Activated CD8-positive, alpha-beta memory T cell treated with anti-CD3 and anti-CD28 coated beads, Interleukin-2, amount 50 U/mL, for 24 hours (primary cell): ENCODE measurements around the gene KCNN3.

Source experiments
- DNase-seq: peaks from one replicate; pipeline ENCODE4 v3.0.0-alpha.2; 2020; ENCODE audit errors: extremely low read depth

The KCNN3 gene

DNA sequence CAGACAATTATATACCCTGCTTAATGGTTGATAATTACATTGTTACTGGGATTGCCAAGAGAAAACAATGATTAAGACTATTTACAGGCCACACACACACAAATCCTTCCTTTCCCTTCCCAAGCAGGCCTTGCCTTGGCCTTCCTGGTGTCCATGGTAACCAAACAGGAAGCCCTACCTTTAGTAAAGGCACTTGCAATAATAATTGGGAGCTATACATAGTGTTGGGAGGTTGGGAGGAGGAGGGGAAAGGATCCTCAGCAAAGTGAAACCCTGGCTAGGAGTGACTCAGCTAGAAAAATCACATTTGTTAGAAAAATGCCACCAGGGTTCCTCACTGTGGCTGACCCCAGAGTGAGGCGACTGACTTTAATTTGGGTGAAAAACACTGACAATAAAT, 139.8 kb downstream of the KCNN3 start:
- DNase-seq = no peak

DNA sequence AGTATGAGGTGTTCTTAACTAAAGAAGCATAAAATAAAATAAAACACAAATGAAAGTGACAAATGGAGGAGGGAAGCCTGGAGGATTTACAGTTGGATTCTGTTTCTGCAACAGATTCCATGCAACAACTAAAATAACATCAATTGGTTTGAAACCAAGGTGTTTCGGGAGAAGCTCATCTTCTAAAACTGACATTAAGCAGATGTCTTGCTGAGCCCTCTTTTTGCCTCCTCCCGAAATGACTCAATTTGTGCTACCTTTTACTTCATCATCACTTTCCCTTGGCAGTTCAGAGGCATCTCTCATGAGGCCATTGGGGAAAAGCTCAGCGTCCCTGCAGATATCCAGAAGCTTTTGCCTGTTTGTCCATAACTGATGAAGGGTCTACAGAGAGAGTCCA, 140.5 kb downstream of the KCNN3 start:
- DNase-seq = no peak

DNA sequence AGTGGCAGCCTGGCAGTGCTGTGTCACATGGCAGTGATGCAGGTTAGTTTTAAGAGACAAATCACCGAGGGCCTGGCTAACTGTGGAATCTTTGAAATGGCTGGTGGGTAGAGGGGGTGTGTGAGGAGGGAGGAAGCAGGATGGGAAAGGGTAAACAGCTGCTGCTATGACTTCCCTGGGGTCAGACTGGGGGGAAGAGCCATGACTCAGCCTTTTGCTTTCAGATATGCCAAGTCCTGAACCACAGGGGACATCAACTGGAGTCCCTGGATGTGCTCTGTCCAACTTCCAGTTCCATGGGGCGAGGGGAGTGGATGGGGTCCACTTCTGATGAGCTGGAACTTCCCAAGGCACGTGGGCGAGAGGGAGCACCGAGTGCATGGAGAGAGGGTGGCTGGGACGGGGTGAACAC, 141.0 kb downstream of the KCNN3 start:
- DNase-seq = no peak

DNA sequence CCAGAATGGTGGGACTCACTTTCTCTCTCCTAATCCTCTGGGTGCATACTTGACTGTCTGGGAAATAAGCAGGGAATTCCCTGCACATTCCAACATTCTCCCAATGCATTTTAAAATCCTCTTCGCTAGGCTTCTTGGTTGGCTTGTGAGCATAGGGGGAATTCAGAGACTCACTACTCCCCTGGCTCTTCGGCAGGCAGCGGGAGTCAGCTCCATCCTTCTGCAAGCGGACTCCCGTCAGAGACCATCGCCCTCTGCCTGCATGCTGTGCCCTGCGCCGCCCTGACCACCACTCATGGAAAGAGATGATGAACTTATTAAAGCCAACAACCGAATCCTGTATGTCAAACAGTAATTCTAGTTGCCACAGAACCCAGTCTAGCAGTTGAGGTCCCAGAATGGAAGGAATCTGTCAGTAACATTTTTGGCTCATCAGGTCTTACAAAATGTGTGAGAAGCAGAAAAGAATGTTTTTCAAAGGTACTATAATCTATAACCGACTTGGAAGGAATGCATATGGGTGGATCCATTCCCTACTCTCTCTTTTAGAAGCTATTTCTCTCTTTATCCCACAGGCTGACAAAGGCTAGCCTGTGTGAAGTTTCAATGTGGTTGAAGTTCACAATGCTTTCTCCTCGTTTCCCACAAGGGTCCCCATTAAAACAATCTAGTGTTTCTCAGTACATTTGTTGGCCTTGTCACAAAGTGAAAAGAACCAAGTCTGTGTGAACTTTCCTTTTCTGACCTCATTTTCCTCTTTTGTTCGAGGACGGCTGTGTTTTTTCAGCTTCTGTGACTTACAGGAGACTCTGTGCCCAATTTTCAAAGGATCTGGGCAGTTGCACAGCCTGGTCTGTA, 143.0 kb downstream of the KCNN3 start:
- no peak for DNase-seq

DNA sequence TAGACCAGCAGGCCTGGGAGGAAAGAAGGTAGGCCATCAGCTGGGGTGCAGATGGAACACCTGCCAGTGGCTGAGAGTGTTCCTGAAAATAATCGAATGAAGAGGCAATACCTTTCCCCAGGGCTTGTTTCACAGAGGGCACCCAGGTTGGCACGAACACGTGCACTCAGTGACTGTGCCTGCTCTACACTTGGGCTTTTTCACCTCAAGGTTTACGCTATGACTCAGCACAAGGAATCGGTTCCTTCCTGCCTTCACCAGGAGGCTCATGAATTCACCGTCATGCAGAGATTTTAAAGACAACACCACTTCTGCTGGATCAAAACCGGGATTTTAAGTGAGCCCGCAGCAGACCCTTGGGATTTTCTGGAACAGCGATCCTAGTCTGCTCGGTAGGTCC, 143.6 kb downstream of the KCNN3 start:
- DNase-seq = no peak

DNA sequence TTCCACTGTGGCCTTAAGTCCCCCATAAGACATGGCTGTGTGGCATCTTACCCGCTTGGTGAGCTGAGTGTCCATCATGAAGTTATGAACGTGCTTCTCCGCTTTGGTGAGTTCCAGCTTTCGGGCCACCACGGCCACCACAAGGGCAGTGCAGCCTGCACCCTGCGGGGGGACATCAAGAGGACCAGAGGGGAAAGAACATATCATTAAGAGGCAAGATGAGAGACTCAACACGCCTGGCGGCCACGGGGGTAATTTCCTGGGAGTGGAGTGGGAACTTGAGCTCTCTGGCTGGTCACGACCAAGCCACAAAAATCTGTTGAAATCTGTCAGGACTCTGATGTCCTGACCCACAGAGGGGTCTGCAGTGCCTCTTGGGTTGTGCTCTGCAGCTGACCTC, 144.2 kb downstream of the KCNN3 start:
- DNase-seq = no peak

DNA sequence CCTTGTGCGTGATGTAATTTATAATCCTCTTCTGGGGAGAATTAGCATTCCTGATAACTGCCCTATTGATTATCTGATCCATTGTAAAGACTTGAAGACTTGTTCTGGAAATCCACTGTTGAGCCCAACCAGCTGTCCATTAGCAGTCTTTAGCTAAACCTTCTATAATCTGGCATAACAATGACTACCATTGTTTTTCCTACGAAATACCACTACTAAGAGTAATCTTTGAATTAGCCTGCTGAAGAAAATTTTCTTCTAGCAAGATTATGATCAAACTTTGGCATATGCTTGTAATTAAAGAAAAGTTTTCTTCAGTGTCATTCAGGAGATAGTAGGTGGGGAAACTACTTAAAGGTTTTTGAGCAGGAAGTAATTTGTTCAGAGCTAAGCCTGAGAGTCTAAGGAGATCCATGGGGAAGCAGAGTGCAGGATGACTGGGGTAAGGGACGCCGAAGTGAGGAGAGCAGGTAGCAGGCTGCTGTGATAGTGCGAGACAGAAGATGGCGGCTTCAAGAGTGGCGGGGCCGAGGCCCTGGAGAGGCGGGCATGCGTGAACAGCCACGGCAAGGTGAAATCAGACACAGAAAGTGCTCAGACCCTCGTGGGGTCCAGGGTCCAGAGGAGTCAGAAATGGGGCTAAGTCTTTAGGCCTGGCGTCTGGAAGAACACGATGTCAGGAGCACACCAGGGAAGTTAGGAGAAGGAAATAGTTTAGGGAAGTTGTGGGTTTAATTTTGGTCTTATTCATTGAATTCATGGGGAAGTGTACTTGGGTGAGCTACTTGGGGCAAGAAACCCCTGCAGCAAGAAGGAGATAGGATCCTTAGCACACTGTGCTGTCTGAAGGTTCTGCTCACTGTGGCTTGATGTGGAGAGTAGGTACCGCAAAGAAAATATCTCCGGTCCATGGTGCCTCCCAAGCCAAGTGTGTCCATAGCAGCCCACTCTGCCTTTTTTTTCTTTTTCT, 149.5 kb downstream of the KCNN3 start:
- DNase-seq = no peak

DNA sequence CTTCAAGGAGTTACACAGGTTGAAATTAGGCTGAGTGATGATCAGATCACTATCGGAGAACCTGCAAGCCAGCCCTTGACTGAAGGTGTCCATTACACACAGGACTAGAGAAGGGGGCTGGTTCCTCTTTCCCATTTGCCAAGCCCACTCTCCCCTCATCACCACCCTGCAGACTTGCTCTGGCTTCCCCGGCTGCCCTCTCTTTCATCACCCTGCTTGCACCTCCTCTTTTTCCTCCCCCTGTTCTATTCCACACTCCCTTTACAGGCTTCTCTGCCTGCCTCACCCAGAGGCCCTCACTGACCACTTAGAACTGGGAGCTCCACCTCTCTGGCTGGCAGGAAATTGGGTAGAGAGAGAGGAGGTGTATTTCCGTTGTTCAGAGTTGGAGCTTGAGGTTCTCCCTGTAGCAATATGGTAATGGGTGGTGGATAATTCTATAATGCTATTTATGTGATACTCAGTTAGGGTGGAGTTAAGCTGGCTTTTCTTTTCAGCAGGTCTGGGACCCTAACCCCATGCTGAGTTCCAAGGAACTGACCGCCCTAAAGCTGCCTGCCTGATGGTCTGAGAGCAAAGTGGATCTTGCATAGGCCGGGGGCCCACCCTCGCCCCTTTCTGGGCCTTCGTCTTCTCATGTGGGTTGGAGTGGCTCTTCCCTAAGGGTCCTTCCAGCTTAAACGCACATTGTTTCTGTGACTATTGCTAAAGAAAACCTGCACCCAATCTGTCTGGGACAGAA, 150.3 kb downstream of the KCNN3 start:
- DNase-seq = no peak

DNA sequence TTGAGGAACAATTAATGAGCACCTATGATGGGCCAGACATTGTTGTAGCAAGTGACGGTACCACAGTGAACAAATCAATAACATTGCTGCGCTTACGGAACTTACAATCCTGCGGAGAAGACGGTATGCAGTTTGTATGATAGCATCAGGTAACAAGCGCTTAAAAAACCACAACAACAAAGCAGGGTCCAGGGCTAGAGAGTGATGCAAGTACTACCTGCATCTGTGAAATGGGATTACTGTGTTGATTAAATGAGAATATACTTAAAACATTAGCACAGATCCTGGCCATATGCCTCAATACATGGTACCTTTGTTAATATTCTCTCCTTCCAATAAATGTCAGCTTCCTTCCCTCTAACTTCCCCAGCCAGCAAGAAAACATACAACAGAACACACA, 151.5 kb downstream of the KCNN3 start:
- no peak for DNase-seq

DNA sequence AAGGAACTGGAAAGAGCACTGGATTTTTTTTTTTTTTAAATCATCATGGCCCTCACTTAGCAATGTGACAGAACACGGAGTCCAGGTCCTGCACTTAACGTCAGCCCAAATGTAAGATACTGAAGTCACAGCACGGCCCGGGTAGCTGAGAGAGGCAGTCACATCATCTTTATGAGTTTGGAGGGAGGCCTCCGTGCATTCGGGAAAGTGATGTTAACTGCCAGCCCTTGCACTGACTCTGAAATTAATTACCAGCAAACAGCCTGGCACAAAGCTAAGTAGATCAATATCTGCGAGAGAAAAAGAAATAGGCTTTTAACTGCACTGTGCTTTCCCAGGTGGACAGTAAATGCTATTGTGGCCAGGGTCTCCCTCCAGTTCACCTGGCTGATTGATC, 152.6 kb downstream of the KCNN3 start:
- no peak for DNase-seq

DNA sequence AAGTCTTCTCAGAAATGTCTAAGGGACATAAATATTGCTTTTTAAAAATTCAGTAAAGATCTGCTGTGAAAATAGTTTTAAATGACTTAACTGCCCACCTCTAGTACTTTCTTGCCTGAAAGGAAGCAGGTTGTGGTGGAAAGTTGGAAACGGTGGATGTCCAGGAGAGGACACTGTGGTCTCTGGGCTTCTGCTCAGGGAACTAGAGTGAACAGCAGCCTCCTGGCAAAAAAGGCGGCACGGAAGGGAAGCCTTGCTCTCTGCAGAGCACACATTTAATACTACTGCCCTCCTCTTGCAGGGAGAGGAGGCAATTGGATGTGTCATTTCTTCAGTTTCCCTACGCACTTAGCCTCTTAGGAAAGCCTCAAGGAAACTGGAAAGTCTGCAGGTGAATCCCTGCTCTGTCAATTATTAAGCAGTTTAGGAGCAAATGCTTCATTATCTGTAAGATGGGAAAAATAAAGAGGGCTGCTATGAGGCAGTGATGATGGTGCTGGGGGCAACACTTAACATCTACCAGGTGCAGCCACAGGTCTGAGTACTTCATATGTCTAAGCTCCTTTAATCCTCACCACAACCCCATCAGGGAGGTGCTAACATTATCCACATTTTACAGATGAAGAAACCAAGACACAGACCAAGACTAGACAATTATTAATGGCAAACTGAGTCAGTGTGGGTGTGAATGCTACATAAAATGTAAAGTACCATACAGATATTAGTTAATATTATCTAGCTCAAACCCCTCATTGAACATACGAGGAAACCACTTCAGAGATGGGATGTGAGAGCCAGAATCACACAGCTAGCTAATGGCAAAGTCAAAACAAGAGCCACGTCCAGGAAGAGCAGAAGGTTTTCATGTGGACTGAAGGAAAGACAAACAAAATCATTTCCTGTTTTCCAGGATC, 153.2 kb downstream of the KCNN3 start:
- DNase-seq = no peak

DNA sequence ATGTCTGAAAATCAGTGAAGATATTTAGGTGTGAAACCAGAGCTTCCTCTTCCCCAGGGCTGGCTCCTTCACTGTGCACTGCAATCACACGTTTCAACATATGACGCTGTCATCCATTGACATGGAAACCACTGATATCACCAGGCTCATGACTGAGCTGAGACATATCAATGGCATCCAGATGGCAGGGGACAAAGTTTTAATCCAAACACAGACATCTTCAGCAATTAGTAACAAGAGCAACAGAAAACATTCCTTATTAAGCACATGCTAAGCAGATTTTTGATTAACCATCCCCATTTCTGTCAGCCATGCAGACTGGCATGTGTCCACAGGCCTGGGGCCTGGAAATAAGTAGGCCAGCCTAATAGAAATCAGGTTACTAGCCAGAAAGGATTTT, 154.1 kb downstream of the KCNN3 start:
- no peak for DNase-seq

DNA sequence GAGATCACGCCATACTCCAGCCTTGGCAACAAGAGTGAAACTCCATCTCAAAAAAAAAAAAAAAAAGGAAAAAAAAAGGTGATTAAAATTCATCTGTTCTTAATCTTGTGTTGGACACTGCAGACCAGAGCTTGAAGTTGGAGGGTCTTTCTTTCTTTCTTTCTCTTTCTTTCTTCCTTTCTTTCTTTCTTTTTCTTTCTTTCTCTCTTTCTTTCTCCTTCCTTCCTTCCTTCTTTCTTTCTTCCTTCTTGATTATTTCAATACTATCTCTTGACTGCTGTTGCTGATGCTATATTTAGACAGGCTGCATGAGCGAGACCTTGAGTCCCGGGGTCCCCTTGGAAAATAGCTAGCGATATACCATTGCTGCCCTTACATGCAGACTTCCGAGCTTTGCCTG, 154.7 kb downstream of the KCNN3 start:
- no peak for DNase-seq

DNA sequence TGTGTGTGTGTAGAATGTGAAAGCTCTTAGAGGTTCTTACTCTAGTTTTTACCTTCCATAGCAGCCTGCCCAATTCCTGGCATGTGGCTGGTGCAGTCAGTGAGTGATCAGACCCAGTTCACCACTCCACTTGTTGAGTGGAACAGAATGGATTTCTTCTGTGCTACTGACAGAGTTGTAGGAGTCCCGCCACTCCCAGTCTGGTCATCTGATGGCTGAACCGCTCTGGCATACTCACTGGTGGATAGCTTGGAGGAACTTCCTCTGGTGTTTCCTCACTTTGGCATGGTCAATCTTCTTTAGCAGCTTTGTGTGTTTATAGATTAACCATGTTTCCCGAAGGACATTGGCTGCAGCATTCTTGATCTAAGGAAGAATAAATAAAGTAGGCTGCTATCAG, 155.4 kb downstream of the KCNN3 start:
- no peak for DNase-seq

DNA sequence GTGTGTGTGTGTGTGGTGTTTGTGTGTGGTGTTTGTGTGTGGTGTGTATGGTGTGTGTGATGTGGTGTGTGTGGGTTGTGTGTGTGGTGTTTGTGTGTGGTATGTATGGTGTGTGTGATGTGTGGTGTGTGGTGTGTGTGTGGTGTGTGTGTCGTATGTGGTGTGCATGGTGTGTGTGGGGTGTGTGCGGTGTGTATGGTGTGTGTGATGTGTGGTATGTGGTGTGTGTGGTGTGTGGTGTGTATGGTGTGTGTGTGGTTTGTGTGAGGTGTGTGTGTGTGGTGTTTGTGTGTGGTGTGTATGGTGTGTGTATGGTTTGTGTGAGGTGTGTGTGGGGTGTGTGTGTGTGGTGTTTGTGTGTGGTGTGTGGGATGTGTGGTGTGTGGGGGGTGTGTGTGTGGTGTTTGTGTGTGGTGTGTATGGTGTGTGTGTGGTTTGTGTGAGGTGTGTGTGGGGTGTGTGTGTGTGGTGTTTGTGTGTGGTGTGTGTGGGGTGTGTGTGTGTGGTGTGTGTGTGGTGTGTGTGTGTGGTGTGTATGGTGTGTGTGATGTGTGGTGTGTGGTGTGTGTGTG, 155.9 kb downstream of the KCNN3 start:
- no peak for DNase-seq

DNA sequence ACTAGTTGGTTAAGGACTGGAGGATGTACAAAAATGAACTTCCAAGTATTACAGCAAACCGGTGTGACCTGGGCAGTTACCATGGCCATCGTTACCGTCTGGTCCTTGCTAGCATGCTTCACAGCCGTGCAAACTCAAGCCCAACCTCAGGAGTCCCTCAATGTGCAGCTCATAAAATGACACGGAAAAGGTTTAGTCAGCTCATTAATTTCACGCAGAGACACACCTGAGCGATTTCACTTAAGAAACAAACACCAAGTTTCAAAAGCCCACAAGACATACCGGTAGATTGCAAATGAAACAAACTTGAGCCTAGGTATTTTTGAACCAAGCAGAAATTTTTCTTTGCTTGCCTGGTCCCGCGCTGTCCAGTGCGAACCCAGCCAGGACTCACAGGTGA, 157.1 kb downstream of the KCNN3 start:
- no peak for DNase-seq

DNA sequence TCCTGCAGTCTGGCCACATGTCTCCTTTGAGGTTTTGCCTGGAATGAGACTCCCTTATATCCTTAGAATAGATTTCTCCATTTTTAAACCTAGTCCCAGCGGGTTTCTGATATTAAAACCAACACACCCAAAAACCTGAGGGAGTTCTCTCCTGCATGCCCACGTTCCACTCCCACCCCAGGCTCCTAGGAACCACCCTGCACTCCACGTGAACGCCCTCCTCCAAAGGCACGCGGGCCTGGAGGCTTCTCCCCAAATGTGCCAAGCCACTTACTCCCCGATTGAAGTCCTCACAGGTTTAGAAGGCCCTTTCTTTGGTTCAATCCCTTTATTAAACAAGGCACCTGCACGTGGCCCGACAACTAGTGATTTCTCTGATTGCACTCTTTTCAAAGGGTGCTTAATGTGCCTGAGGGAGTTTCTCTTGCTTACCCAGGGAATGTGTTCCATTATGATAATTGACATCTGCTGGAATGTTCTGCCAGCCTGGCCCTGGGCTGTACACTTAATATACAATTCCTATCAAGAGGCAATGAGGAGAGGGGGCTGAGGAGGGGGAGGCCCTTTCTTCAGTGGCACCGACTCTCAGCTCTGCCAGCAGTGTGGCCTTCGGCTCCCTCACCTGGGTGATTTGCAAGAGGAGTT, 157.8 kb downstream of the KCNN3 start:
- no peak for DNase-seq

DNA sequence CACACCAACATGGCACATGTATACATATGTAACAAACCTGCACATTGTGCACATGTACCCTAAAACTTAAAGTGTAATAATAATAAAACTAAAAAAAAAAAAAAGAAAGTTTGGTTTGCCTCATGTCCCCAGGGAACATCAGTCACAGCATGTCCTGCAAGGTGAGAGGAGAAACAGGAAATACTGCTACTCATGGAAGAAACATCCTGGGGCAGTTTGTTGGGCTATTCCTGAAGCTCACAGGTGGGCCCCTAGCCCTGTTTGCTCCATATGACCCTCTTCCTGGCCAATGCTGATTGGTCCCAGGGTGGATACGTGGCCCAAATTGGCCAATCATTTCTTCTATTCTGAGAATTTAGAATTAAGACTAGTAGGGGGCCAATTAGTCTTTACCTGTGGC, 158.7 kb downstream of the KCNN3 start:
- DNase-seq = no peak

DNA sequence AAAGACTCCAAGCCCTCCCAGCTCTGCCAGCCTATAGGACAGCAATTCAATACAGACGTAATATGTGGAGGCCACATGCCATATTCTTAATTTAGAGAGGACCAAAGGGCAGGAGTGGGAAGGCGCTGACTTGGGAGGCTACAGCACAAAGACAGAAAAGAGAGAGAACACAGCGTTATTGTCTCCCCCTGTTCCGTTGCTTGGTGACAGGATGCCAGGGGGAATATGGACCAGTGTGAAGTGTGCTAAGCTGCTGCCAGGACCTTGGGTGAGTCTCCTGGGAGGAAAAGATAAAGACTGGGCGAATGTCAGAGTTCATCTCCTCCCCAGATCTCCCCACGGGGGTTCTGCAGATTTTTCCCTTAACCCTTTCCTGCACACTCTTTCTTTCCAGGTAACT, 160.0 kb downstream of the KCNN3 start:
- no peak for DNase-seq

DNA sequence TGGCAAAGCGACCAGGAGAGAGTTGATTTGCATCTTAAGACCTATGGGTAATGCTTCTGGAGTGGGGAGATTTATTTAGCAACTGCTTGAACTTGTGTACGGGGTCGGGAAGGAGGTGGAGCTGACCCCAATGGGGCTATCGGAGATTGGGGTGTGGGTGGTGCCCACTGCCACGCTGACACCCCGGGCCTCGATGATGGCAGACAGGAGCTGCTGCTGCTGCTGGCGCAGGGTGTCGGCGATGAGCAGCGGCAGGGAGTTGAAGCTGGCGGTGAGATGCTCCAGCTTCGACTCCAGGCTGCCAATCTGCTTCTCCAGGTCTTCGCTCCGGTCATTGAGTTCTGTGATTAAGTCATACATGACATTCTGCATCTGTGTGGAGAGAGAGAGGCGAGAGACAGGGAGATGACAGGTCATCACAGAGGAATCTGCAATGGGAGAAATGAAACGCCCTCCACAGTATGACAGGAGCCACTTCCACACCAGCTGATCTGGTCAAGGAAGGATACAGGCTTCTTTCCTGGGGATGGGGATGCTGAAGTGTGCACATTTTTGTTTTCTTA, 162.1 kb downstream of the KCNN3 start:
- no peak for DNase-seq
